ENCODE measurements around the gene PRR5. TPM values are rescaled to one million over a fixed set of nuclear protein-coding genes. Genes with fewer than 3 reads are reported as not detected.
A peak's percentile ranks its signal among the peaks of the same experiment; 100 is the strongest.

PRR5 gene
- polyA plus RNA-seq, 1 of the 3 experiments (the other 2 are of a cell fraction), result 1.3 TPM

GRCh38 chr22:44676441-44677352 is 25.3 kb upstream of the PRR5 start:
- no peaks in the 10 kb centered on the region for H3K79me2 ChIP-seq (ENCODE audit: insufficient read depth)
- H3F3A ChIP-seq (replicated peaks; ENCODE audit: insufficient read depth), result no peaks in the 10 kb centered on the region
- H3K4me3 ChIP-seq (ENCODE audit: low read depth in 2 of 2, low read length in 1 of 2), result no peak overlapping the region
- H4K20me1 ChIP-seq (ENCODE audit: insufficient read depth), result no peaks in the 10 kb centered on the region
- peaks cover 0 to 20% of the 10 kb centered on the region in 2 experiments; a peak in 1 of 4 replicates for H3K4me1 ChIP-seq (ENCODE audit: control insufficient read depth in 1 of 2, insufficient read depth in 2 of 2, low read depth in 1 of 2, low read length in 1 of 2)
- H3K9me3 ChIP-seq, result no peaks in the 10 kb centered on the region
- POLR2A ChIA-PET, result no interaction called here
- TF ChIP-seq TEAD4 (IDR thresholded peaks at IDR 0.05; ENCODE audit: borderline replicate concordance, insufficient read depth), result no peak
- no peaks in the 10 kb centered on the region for H3K27me3 ChIP-seq (ENCODE audit: insufficient read depth)
- 34% methylated on average over 8 of the region's 25 CpGs for WGBS (ENCODE audit: low lambda C conversion rate)
- no peak overlapping the region for H3K27ac ChIP-seq (ENCODE audit: low read depth in 2 of 2, low read length in 1 of 2)
- no peak overlapping the region for H3K9ac ChIP-seq
- no peaks in the 10 kb centered on the region for H3K9me2 ChIP-seq
- peak; percentile 65 for DNase-seq
- CTCF ChIA-PET, result interaction anchor here (0.9 to 41.0 kb wide), 3 partner anchors 8 to 56 kb away, joined by 3 to 642 read pairs (median 6); no protein-coding TSS in a partner anchor
- no peak overlapping the region for H2AFZ ChIP-seq (ENCODE audit: low read depth)
- no peaks in the 10 kb centered on the region for H3K36me3 ChIP-seq (replicated peaks in 1 of 2; ENCODE audit: control insufficient read depth in 1 of 2, insufficient read depth in 2 of 2, low read length in 1 of 2)
- H3K4me2 ChIP-seq, result no peak overlapping the region

- H4K20me1 ChIP-seq (ENCODE audit: insufficient read depth), result no peaks in the 10 kb centered on the region
- H3K4me3 ChIP-seq (ENCODE audit: low read depth in 2 of 2, low read length in 1 of 2), result no peak overlapping the region
- no peak overlapping the region for H2AFZ ChIP-seq (ENCODE audit: low read depth)
- 72% methylated on average over 10 of the region's 10 CpGs for WGBS (ENCODE audit: low lambda C conversion rate)
- peaks cover 0 to 18% of the 10 kb centered on the region in 2 experiments; a peak in 1 of 4 replicates for H3K4me1 ChIP-seq (ENCODE audit: control insufficient read depth in 1 of 2, insufficient read depth in 2 of 2, low read depth in 1 of 2, low read length in 1 of 2)
- H3K4me2 ChIP-seq, result no peak overlapping the region
- H3K9ac ChIP-seq, result no peak overlapping the region
- no peak for TF ChIP-seq FOXJ3 (CRISPR knock-in tag; IDR thresholded peaks at IDR 0.05)
- TF ChIP-seq POLR2AphosphoS5 (IDR thresholded peaks at IDR 0.05; ENCODE audit: low read depth, low read length), result no peak
- no peak for TF ChIP-seq FOSL2 (IDR thresholded peaks at IDR 0.05; ENCODE audit: borderline replicate concordance, low read depth)
- TF ChIP-seq TAF1 (IDR thresholded peaks at IDR 0.05; ENCODE audit: borderline replicate concordance, low read depth, low read length), result no peak
- TF ChIP-seq MAX (IDR thresholded peaks at IDR 0.05; ENCODE audit: low read depth), result no peak
- TF ChIP-seq GATA2 (CRISPR knock-in tag; IDR thresholded peaks at IDR 0.05), result no peak
- no peak for TF ChIP-seq CTCF (IDR thresholded peaks at IDR 0.05)
- no peak for TF ChIP-seq GABPA (IDR thresholded peaks at IDR 0.05; ENCODE audit: low read depth)
- TF ChIP-seq YY1 (IDR thresholded peaks at IDR 0.05; ENCODE audit: low read depth), result no peak
- no peak for TF ChIP-seq CHD2 (IDR thresholded peaks at IDR 0.05; ENCODE audit: low read length, partially characterized antibody)
- TF ChIP-seq FOXM1 (IDR thresholded peaks at IDR 0.05; ENCODE audit: low read depth), result no peak
- no peak for TF ChIP-seq RXRA (IDR thresholded peaks at IDR 0.05; ENCODE audit: borderline replicate concordance, low read depth)
- no peak for TF ChIP-seq TCF12 (IDR thresholded peaks at IDR 0.05)
- TF ChIP-seq MXI1 (IDR thresholded peaks at IDR 0.05; ENCODE audit: low read depth, low read length), result no peak
- TF ChIP-seq EZH2phosphoT487 (IDR thresholded peaks at IDR 0.05; ENCODE audit: borderline replicate concordance, low read depth), result no peak
- no peak for TF ChIP-seq SMC3 (IDR thresholded peaks at IDR 0.05; ENCODE audit: low read depth, low read length)
- no peak for TF ChIP-seq SIN3A (IDR thresholded peaks at IDR 0.05; ENCODE audit: borderline replicate concordance, low read depth, low read length)
- H3K79me2 ChIP-seq (ENCODE audit: insufficient read depth), result no peaks in the 10 kb centered on the region
- H3K9me2 ChIP-seq, result no peaks in the 10 kb centered on the region
- H3K36me3 ChIP-seq (replicated peaks in 1 of 2; ENCODE audit: control insufficient read depth in 1 of 2, insufficient read depth in 2 of 2, low read length in 1 of 2), result no peaks in the 10 kb centered on the region
- H3F3A ChIP-seq (replicated peaks; ENCODE audit: insufficient read depth), result no peaks in the 10 kb centered on the region
- ChIA-PET POLR2A (no interaction called here), CTCF (interaction anchor here (0.9 to 41.0 kb wide), 6 partner anchors 7 to 596 kb away, joined by 3 to 642 read pairs (median 5); no protein-coding TSS in a partner anchor)
- no peak for DNase-seq
- H3K27me3 ChIP-seq (ENCODE audit: insufficient read depth), result no peaks in the 10 kb centered on the region
- no peaks in the 10 kb centered on the region for H3K9me3 ChIP-seq
- H3K27ac ChIP-seq (ENCODE audit: low read depth in 2 of 2, low read length in 1 of 2), result no peak overlapping the region
Observed at GRCh38 chr22:44677353-44677840, 24.6 kb upstream of the PRR5 start.
